Stimulated activated naive CD8-positive, alpha-beta T cell treated with anti-CD3 and anti-CD28 coated beads, Interleukin-15, amount 100 ng/mL, for 72 hours (primary cell): ENCODE data around the gene CACNA1D.

Source experiments
- ATAC-seq: fragments of 150-1000 bp; cut with Tn5 transposase; 2 replicates; pipeline ENCODE4 v1.10.0; 2021; ENCODE audit warnings: mild to moderate bottlenecking, moderate library complexity
- DNase-seq, 2 donors: peaks; one replicate each; pipeline ENCODE4 v3.0.0; 2021 to 2022
- H3K27ac Mint-ChIP-seq, 2 donors: one replicate each; pipeline ENCODE4 v1.8.0; 2022; ENCODE audit warnings: mild to moderate bottlenecking in 2 of 2, mixed read lengths in 2 of 2, moderate library complexity in 2 of 2
- H3K27me3 Mint-ChIP-seq: one replicate; pipeline ENCODE4 v1.8.0; 2022; ENCODE audit warnings: mixed read lengths
- H3K4me1 Mint-ChIP-seq: one replicate; pipeline ENCODE4 v1.8.0; 2022; ENCODE audit warnings: mild to moderate bottlenecking, mixed read lengths
- H3K4me3 Mint-ChIP-seq, 2 donors: one replicate each; pipeline ENCODE4 v1.8.0; 2022; ENCODE audit warnings: mild to moderate bottlenecking in 2 of 2, mixed read lengths in 2 of 2, moderate library complexity in 1 of 2
- H3K9me3 Mint-ChIP-seq, 2 donors: one replicate each; pipeline ENCODE4 v1.8.0; 2022; ENCODE audit warnings: mixed read lengths in 2 of 2

CACNA1D gene

DNA sequence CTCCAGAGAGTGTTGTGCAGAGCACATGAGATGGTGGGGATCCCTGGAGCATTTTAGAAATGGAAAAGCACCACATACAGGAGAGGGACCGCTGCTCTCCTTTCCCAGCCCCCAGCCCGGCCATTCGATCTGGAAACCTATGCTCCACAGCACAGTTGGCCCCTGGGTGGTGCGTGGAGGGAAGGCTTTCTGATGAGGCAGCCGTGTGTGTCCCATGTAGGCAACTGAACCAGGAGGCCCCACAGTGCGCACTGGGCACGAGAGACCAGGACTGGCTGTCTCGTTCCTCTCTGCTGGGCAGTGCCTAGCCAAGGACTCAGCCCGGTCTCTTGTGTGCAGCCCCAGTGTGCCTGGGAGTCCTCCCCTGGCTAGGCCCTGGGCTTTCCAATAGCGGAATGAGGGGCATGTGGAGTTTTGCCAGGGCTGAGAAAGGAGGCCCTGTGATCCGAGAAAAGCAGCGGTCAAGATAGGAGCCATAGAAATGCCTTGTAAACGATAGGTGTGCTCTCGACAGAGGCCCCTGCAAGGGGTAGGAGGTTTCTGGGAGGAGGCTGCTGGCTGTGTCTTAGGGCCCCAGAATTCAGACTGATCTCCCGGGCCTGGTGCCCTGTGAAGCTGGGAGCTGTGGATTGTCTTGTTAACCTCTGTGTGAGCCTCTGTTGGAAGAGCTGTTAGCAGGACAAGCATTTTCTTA is 312.9 kb downstream of the CACNA1D start:
- Mint-ChIP-seq H3K9me3 (no peaks in the 10 kb centered on the region), H3K27ac (no peak overlapping the region), H3K4me3 (no peak overlapping the region), H3K4me1 (no peaks in the 10 kb centered on the region), H3K27me3 (peaks cover 12% of the 10 kb centered on the region)
- ATAC-seq (no peak), DNase-seq (no peak)

DNA sequence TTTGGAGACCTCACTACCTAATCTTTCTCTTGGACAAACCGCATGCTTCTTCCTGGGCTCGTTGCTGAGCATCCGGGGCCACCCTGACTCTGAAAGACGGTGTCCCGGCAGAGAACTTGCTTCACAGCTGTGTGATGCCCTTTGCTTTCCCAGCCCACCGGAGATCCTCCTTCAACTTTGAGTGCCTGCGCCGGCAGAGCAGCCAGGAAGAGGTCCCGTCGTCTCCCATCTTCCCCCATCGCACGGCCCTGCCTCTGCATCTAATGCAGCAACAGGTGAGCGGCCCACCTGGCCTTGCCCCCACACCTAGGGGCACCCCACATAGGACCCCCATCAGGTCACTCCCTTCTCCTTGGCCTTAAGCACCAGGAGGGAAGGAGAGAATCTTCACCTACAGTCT is 314.1 kb downstream of the CACNA1D start:
- H3K9me3 Mint-ChIP-seq = no peaks in the 10 kb centered on the region
- ATAC-seq = no peak
- no peaks in the 10 kb centered on the region for H3K4me1 Mint-ChIP-seq
- DNase-seq = no peak
- H3K27ac Mint-ChIP-seq = no peak overlapping the region
- no peak overlapping the region for H3K4me3 Mint-ChIP-seq
- peaks cover 12% of the 10 kb centered on the region for H3K27me3 Mint-ChIP-seq

DNA sequence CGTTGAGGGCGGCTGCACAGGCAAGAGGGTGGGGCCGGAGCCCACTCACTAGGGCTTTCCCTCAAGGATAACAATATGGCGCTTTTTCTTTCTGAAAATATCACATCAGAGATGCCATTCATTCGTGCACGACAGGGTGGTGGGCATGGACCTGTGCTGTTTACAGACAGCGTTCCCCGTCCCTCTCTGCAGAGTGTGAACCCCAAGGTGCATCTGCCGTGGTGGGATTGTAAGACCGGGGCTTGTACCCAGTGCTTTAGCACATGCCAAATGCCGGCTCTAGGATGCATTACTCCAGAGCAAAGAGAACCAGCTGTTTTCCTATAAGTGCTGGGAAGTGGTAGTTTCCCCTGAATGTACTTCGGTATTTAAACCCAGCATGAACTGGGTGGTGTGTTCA is 314.9 kb downstream of the CACNA1D start:
- no peak overlapping the region for H3K27ac Mint-ChIP-seq
- peaks cover 12% of the 10 kb centered on the region for H3K27me3 Mint-ChIP-seq
- no peaks in the 10 kb centered on the region for H3K4me1 Mint-ChIP-seq
- DNase-seq (no peak), ATAC-seq (no peak)
- H3K9me3 Mint-ChIP-seq = no peaks in the 10 kb centered on the region
- no peak overlapping the region for H3K4me3 Mint-ChIP-seq

DNA sequence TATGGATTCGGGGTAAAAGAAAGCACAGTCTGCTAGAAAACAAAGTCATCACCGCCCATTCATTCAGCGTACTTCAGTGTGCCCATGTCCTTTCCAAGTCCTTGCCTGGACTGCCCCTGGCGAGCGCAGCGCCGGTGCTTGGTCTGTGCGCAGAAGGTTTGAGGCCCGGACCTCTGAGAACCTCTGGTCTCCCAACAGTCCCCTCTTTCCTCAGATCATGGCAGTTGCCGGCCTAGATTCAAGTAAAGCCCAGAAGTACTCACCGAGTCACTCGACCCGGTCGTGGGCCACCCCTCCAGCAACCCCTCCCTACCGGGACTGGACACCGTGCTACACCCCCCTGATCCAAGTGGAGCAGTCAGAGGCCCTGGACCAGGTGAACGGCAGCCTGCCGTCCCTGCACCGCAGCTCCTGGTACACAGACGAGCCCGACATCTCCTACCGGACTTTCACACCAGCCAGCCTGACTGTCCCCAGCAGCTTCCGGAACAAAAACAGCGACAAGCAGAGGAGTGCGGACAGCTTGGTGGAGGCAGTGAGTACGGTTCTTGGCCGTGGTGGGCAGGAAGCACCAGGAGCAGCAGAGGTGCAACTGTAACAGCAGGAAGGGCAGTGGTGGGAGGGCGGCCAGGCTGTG is 315.5 kb downstream of the CACNA1D start:
- peaks cover 12% of the 10 kb centered on the region for H3K27me3 Mint-ChIP-seq
- ATAC-seq = no peak
- H3K9me3 Mint-ChIP-seq = no peaks in the 10 kb centered on the region
- no peaks in the 10 kb centered on the region for H3K4me1 Mint-ChIP-seq
- H3K4me3 Mint-ChIP-seq = no peak overlapping the region
- H3K27ac Mint-ChIP-seq = no peak overlapping the region
- DNase-seq = no peak

DNA sequence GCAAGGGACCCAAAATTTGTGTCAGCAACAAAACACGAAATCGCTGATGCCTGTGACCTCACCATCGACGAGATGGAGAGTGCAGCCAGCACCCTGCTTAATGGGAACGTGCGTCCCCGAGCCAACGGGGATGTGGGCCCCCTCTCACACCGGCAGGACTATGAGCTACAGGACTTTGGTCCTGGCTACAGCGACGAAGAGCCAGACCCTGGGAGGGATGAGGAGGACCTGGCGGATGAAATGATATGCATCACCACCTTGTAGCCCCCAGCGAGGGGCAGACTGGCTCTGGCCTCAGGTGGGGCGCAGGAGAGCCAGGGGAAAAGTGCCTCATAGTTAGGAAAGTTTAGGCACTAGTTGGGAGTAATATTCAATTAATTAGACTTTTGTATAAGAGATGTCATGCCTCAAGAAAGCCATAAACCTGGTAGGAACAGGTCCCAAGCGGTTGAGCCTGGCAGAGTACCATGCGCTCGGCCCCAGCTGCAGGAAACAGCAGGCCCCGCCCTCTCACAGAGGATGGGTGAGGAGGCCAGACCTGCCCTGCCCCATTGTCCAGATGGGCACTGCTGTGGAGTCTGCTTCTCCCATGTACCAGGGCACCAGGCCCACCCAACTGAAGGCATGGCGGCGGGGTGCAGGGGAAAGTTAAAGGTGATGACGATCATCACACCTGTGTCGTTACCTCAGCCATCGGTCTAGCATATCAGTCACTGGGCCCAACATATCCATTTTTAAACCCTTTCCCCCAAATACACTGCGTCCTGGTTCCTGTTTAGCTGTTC is 316.9 kb downstream of the CACNA1D start:
- Mint-ChIP-seq H3K4me1 (no peaks in the 10 kb centered on the region), H3K27ac (no peak overlapping the region), H3K9me3 (no peaks in the 10 kb centered on the region), H3K27me3 (peaks cover 9% of the 10 kb centered on the region), H3K4me3 (no peak overlapping the region)
- ATAC-seq = no peak
- DNase-seq = no peak

DNA sequence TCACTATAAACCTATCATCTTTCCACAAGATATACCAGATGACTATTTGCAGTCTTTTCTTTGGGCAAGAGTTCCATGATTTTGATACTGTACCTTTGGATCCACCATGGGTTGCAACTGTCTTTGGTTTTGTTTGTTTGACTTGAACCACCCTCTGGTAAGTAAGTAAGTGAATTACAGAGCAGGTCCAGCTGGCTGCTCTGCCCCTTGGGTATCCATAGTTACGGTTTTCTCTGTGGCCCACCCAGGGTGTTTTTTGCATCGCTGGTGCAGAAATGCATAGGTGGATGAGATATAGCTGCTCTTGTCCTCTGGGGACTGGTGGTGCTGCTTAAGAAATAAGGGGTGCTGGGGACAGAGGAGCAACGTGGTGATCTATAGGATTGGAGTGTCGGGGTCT is 318.0 kb downstream of the CACNA1D start:
- DNase-seq (no peak), ATAC-seq (no peak)
- peaks cover 6% of the 10 kb centered on the region for H3K27me3 Mint-ChIP-seq

DNA sequence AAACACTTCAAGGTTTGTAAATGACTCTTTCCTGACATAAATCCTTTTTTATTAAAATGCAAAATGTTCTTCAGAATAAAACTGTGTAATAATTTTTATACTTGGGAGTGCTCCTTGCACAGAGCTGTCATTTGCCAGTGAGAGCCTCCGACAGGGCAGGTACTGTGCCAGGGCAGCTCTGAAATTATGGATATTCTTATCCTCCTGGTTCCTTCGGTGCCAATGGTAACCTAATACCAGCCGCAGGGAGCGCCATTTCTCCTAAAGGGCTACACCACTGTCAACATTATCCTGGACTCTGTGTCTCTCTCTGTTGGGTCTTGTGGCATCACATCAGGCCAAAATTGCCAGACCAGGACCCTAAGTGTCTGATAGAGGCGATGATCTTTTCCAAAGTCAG is 318.8 kb downstream of the CACNA1D start:
- Mint-ChIP-seq H3K27ac (no peak overlapping the region), H3K4me3 (no peak overlapping the region), H3K4me1 (no peaks in the 10 kb centered on the region), H3K27me3 (peaks cover 14% of the 10 kb centered on the region), H3K9me3 (no peaks in the 10 kb centered on the region)
- ATAC-seq (no peak), DNase-seq (no peak)

More for the DNA sequence above, 318.0 kb downstream of the CACNA1D start:
- Mint-ChIP-seq H3K9me3 (no peaks in the 10 kb centered on the region), H3K4me3 (no peak overlapping the region), H3K4me1 (no peaks in the 10 kb centered on the region), H3K27ac (no peak overlapping the region)

DNA sequence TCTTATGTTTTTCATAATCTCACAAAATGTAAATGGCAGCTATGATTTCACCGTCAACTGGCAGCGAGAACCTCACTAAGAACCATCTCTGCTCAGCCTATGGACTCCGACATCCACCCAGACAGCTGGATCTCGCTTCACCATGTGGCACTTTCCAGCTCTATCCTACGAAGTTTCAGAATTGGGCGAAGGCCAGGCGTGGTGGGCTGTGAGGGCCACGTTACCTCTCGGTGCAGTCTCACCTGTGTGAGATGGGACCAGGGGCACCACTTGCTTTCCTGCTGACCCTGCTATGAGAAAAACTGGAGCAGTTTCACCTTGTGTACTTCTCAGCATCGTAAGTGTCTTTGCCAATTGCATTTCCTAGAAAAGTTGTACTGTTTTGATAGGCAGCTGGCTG is 319.5 kb downstream of the CACNA1D start:
- Mint-ChIP-seq H3K9me3 (no peaks in the 10 kb centered on the region), H3K27me3 (peaks cover 14% of the 10 kb centered on the region), H3K27ac (no peak overlapping the region), H3K4me3 (no peak overlapping the region), H3K4me1 (no peaks in the 10 kb centered on the region)
- no peak for ATAC-seq
- no peak for DNase-seq

DNA sequence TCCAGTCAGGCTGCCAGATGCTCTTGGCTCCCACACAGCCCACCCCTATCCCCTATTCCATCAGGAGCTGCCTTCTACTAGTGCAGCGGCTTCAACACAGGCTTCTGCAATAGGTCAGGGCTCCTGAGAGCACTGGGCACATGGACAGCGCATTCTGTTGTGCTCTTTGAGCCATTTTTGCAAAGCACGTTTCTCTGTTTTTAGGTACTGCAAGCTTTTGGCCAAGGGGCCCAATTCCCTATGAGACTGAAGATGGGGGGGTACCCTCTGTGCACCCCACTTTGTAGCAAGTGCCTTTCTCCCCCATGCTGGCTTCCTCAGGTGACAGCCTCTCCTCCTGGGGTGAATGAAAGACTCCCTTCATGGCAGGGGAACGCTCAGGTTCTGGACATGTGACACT is 320.7 kb downstream of the CACNA1D start:
- Mint-ChIP-seq H3K27ac (no peak overlapping the region), H3K4me3 (no peak overlapping the region), H3K27me3 (peaks cover 14% of the 10 kb centered on the region), H3K9me3 (no peaks in the 10 kb centered on the region), H3K4me1 (no peaks in the 10 kb centered on the region)
- DNase-seq (no peak), ATAC-seq (no peak)

DNA sequence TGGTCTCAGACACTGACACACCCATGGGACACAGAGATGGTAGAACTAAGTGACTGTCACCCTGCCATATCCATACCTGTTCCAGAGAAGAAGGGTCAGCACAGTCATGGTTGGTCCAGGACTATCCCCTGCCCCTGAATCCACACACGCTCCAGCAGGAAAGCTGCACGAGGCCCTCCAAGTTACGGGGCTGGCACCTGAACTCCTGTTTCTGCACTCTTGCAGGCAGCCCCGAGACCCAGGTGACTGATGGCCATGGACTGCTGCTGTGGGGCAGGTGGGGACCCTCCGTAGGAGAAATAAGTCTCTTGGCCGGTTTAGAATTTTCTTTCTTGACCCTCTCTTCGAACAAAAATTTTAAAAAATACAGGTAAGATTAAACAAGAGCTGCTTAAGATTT is 321.2 kb downstream of the CACNA1D start:
- DNase-seq (no peak), ATAC-seq (no peak)
- no peak overlapping the region for H3K27ac Mint-ChIP-seq
- no peaks in the 10 kb centered on the region for H3K4me1 Mint-ChIP-seq
- no peaks in the 10 kb centered on the region for H3K9me3 Mint-ChIP-seq
- peaks cover 14% of the 10 kb centered on the region for H3K27me3 Mint-ChIP-seq
- no peak overlapping the region for H3K4me3 Mint-ChIP-seq

DNA sequence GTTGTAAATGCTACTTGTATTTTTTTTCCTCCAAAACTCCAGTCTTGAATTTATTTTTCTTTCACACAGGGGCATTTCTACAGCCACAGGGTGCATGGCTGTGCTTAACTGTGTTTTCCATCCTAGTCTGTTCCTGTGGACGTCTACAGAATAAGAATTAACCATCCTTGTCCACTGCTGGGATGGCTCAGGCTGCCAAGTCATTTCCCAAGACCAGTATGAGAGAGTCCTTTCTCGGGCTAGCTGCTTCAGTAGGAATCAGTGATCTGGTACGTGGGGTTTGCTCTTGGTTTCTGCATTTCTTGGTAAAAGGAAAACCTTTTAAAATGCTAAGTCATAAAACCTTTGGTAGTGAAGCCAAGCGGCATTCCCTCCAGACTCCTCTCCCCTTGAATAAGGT is 322.0 kb downstream of the CACNA1D start:
- Mint-ChIP-seq H3K27me3 (peaks cover 14% of the 10 kb centered on the region), H3K4me3 (no peak overlapping the region), H3K9me3 (no peaks in the 10 kb centered on the region), H3K27ac (no peak overlapping the region), H3K4me1 (no peaks in the 10 kb centered on the region)
- ATAC-seq (no peak), DNase-seq (no peak)

DNA sequence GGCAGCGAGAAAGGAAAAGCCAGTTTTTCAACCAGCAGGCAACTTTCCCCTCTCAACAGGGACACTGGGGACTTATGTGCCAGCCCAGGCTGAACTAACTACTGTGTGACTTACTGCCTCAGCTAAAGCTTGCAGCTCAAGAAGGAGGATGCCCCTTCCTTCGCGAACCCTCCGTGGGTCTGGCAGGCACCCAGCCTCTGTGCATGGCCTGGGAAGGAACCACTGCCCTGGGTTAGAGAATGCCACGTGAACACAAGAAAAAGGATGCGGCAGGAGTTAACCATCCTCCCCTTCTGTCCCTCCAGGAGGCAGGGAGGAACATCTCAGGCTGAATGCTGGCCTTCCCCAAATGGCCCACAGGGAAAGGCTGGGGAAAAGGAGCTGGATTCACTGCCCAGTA is 322.8 kb downstream of the CACNA1D start:
- no peak for DNase-seq
- no peaks in the 10 kb centered on the region for H3K4me1 Mint-ChIP-seq
- H3K27ac Mint-ChIP-seq = no peak overlapping the region
- no peak overlapping the region for H3K4me3 Mint-ChIP-seq
- H3K9me3 Mint-ChIP-seq = no peaks in the 10 kb centered on the region
- H3K27me3 Mint-ChIP-seq = peaks cover 14% of the 10 kb centered on the region
- ATAC-seq = no peak

DNA sequence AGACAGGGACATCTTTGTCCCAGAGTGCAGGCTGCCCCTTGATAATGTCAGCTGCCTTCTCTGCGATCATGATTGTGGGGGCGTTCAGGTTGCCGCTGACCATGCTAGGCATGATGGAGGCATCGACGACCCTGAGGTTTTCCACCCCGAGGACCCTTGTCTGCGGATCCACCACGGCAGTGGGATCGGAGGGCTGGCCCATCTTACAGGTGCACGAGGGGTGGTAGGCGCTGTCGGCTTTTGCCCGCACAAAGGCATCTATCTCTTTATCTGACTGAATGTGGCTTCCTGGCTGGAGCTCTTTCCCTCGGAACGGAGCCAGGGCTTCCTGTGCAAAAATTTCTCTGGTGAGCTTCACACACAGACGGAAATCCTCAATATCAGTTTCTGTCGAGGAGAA is 323.4 kb downstream of the CACNA1D start:
- DNase-seq (no peak), ATAC-seq (no peak)
- Mint-ChIP-seq H3K4me1 (no peaks in the 10 kb centered on the region), H3K4me3 (no peak overlapping the region), H3K27me3 (peaks cover 14% of the 10 kb centered on the region), H3K9me3 (no peaks in the 10 kb centered on the region), H3K27ac (no peak overlapping the region)

DNA sequence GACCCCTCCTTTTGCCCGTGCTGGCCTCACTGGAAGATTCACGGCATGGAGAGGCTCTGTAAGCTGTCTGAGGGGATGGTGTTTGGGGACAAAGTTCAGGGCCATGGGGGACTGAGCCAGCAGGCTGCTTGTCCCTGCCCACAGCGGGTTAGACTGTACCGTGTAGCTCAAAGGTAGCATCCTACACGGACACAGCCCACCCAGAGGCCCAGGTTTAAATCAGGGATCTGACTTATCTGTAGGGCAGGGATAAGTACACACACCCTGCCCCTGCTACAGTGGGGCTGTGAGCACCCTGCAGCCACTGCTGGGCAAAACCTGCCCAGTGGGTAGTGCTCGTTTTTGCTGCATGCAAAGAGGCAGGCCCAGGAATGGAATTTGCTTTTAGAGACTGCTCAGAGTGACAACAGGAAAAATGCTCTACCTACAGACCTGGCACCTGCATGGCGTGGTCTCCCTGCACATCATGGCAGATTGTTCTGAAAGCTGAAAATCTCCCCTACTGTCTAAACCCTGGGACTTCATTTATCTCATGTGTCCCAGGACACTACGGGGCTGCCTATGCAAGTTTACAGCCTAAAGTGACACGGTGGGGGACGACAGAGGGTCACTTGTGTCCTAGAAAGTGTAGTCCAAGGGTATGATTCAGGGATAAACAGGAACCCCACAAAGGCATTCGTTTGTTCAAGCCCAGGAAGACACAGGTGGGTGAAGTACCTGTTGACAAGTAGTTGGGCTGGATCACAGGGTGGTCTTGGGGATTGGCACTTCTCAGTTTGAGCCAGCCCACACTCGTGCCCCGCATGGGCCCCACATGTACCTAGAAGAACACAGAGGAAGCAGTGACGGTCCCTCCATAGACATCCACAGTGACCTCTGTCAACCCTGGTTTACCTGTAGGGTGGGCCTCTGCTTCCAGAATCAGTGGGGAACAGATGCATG is 324.1 kb downstream of the CACNA1D start:
- DNase-seq (no peak), ATAC-seq (no peak)
- H3K4me3 Mint-ChIP-seq = no peak overlapping the region
- H3K9me3 Mint-ChIP-seq = no peaks in the 10 kb centered on the region
- H3K27ac Mint-ChIP-seq = no peak overlapping the region
- H3K4me1 Mint-ChIP-seq = no peaks in the 10 kb centered on the region
- peaks cover 14% of the 10 kb centered on the region for H3K27me3 Mint-ChIP-seq

DNA sequence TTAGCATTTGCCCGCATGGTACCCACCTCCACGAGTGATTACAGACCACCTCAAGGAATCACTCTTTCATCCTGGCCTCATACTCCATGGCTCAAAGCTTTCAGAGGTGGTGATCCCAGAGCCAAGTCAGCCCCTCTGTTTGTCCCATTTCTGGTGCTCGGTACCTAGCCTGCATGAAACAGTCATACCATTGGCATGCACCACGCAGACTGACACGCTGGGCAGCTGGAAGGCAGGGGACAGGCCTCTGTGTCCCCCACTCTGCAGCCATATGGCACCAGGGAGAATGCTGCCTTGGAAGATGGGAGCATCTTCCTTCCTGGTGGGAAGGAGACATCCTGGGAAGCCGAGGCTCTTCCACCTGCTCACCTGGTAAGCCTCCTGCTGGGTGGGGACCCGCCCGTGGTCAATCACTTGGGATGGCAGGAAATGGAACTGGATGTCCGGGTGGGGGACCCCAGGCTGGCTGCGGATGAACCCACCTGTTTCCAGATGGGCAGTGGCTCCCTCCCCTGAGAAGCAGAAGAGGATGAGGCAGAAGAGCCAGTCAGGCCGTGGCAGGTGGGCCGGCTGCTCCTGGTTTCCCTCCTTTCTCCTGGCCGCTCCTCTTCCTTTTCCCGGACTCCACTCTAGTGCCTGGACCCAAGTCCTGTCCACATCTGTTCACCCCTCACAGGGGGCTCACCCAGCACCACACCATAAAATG is 324.9 kb downstream of the CACNA1D start:
- Mint-ChIP-seq H3K4me3 (no peak overlapping the region), H3K27me3 (peaks cover 14% of the 10 kb centered on the region), H3K9me3 (no peaks in the 10 kb centered on the region), H3K27ac (no peak overlapping the region), H3K4me1 (no peaks in the 10 kb centered on the region)
- DNase-seq (no peak), ATAC-seq (no peak)
